ENCODE data around the gene NELFA. TPM values are rescaled to one million over a fixed set of nuclear protein-coding genes. Genes with fewer than 3 reads are reported as not detected.

NELFA gene
- total RNA-seq, 2 donors from 2014 or later: 8.0 to 12.7 TPM

- no peaks in the 10 kb centered on the region for H3K4me1 ChIP-seq
- H3K36me3 ChIP-seq: peaks cover 8% of the 10 kb centered on the region
These were observed 58.4 kb downstream of the NELFA start for GRCh38 chr4:1950369-1950768.

DNA sequence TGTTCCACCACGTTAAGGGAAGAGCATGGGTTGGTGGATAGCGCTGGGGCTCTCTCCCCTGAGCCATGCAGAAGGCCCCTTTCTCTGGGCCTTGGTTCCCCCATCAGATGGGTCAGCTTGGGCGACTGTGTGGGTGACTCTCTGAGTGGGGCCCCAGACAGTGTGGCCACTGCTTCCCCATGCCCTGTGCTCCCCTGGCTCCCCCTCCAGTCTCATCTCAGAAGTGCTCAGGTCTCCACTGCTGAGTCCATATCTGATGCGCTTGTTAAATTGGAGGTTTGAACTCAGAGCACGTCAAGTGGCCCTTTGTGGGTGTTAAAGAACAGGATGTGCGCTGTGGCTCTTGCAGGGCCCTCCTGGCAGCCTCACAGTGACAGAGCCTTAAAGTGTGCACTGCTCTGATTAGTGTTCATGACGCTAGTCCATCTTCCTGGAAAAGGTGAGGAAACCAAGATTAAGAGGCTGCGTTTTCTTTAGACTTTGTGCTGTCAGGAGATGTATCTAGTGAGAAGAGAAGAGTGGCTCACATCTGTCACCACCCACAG lies 59.8 kb downstream of the NELFA start:
- no peaks in the 10 kb centered on the region for H3K9me3 ChIP-seq
- peak overlapping the region in 1 of 2 donors; percentile 23 for H3K27ac ChIP-seq
- peaks cover 4% of the 10 kb centered on the region for H3K36me3 ChIP-seq
- TF ChIP-seq CTCF (IDR thresholded peaks at IDR 0.05): peak in 1 of 2 donors; percentile 10
- no peaks in the 10 kb centered on the region for H3K27me3 ChIP-seq
- no peak for DNase-seq (ENCODE audit: low spot score)
- H3K4me3 ChIP-seq: no peak overlapping the region
- H3K4me1 ChIP-seq: no peaks in the 10 kb centered on the region

More at GRCh38 chr4:1950369-1950768, 58.4 kb downstream of the NELFA start:
- no peak for DNase-seq (ENCODE audit: low spot score)
- Histone ChIP-seq H3K9me3 (no peaks in the 10 kb centered on the region), H3K27me3 (no peaks in the 10 kb centered on the region), H3K27ac (no peak overlapping the region), H3K4me3 (no peak overlapping the region)
- TF ChIP-seq CTCF (IDR thresholded peaks at IDR 0.05): no peak

- peaks cover 4% of the 10 kb centered on the region for H3K36me3 ChIP-seq
- H3K4me1 ChIP-seq: no peaks in the 10 kb centered on the region
- H3K27ac ChIP-seq: no peak overlapping the region
- TF ChIP-seq CTCF (IDR thresholded peaks at IDR 0.05): no peak
- no peak overlapping the region for H3K4me3 ChIP-seq
- H3K9me3 ChIP-seq: no peaks in the 10 kb centered on the region
- no peak for DNase-seq (ENCODE audit: low spot score)
- H3K27me3 ChIP-seq: no peaks in the 10 kb centered on the region
These were observed 60.5 kb downstream of the NELFA start for GRCh38 chr4:1948232-1948631.

DNA sequence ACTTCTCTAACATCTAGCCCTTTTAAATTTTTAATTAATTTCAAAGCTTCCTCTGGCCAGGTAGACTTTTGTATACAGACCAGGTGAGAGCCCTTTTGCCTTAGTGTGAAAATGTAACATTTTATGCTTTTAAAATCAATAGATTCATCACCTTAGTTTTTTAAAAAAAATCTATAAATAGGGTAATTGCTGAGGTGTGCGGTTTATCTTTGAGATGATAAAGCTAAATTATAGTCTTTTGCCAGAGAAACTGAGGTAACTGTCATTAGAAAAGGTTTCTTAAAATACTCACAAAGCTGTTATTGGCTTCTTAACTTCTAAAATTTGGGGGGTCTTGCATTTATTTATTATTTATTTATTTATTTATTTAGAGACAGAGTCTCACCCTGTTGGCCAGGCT lies 62.9 kb downstream of the NELFA start:
- TF ChIP-seq CTCF (IDR thresholded peaks at IDR 0.05): no peak
- Histone ChIP-seq H3K9me3 (no peaks in the 10 kb centered on the region), H3K36me3 (peaks cover 9% of the 10 kb centered on the region), H3K4me3 (no peak overlapping the region), H3K27me3 (no peaks in the 10 kb centered on the region), H3K4me1 (peaks cover 0 to 4% of the 10 kb centered on the region in 2 donors), H3K27ac (no peak overlapping the region)
- DNase-seq (ENCODE audit: low spot score): no peak

GRCh38 chr4:1945124-1945895 lies 63.5 kb downstream of the NELFA start:
- H3K36me3 ChIP-seq: peaks cover 9% of the 10 kb centered on the region
- H3K27ac ChIP-seq: no peak overlapping the region
- no peak for DNase-seq (ENCODE audit: low spot score)
- peaks cover 0 to 10% of the 10 kb centered on the region in 2 donors for H3K4me1 ChIP-seq
- no peaks in the 10 kb centered on the region for H3K9me3 ChIP-seq
- TF ChIP-seq CTCF (IDR thresholded peaks at IDR 0.05): no peak
- H3K27me3 ChIP-seq: no peaks in the 10 kb centered on the region
- no peak overlapping the region for H3K4me3 ChIP-seq

All from right atrium auricular region (tissue), 2 donors.